HepG2 (cell line): ENCODE results near the gene RASD1. TPM values are rescaled to one million over a fixed set of nuclear protein-coding genes. Genes with fewer than 3 reads are reported as not detected.

Source experiments
- AGO2 ChIP-seq: fragments of 200-400 bp; formaldehyde crosslinking; optimal IDR thresholded peaks from 2 replicates; pipeline ENCODE3; 2017; ENCODE audit warnings: mild to moderate bottlenecking, low read depth, low read length, moderate library complexity
- CHD4 ChIP-seq: fragments of 200-600 bp; sonication (generic); IDR thresholded peaks from 2 replicates; pipeline ENCODE4 v1.7.0; 2017; ENCODE audit warnings: mild to moderate bottlenecking, low read length, borderline replicate concordance
- HIVEP1 ChIP-seq: sonication (generic); formaldehyde crosslinking; IDR thresholded peaks from 2 replicates; pipeline ENCODE4 v1.4.0; 2020; ENCODE audit warnings: mild to moderate bottlenecking, missing genetic modification reagents
- MEIS1 ChIP-seq: sonication (generic); formaldehyde crosslinking; IDR thresholded peaks from 2 replicates; pipeline ENCODE4 v1.9.0; 2021; ENCODE audit warnings: mild to moderate bottlenecking, missing genetic modification reagents, moderate library complexity, borderline replicate concordance
- PTBP1 ChIP-seq: fragments of 200-400 bp; formaldehyde crosslinking; IDR thresholded peaks from 2 replicates; pipeline ENCODE4 v1.6.1; 2018; ENCODE audit warnings: low read length, low read depth; ENCODE audit not compliant: poor library complexity, severe bottlenecking
- SIN3A ChIP-seq: IDR thresholded peaks from 2 replicates; pipeline ENCODE4 v1.6.1; 2011; ENCODE audit warnings: low read depth, mild to moderate bottlenecking, control low read depth, low read length, borderline replicate concordance
- SMAD3 ChIP-seq: sonication (generic); formaldehyde crosslinking; IDR thresholded peaks from 2 replicates; pipeline ENCODE4 v1.4.0; 2020; ENCODE audit warnings: missing genetic modification reagents
- SRSF1 ChIP-seq: fragments of 200-400 bp; formaldehyde crosslinking; optimal IDR thresholded peaks from 2 replicates; pipeline ENCODE3; 2017; ENCODE audit warnings: mild to moderate bottlenecking, low read depth, low read length, moderate library complexity
- TGIF2 ChIP-seq: IDR thresholded peaks from 2 replicates; pipeline ENCODE4 v1.6.1; 2016; ENCODE audit warnings: control low read depth, missing compliant biosample characterization
- ZNF121 ChIP-seq: sonication (generic); formaldehyde crosslinking; IDR thresholded peaks from 2 replicates; pipeline ENCODE4 v1.5.0; 2020; ENCODE audit warnings: mild to moderate bottlenecking, missing genetic modification reagents
- ZNF350 ChIP-seq: sonication (generic); formaldehyde crosslinking; IDR thresholded peaks from 2 replicates; pipeline ENCODE4 v1.4.0; 2020; ENCODE audit warnings: mild to moderate bottlenecking, low read depth, missing genetic modification reagents, borderline replicate concordance
- ZNF468 ChIP-seq: sonication (generic); formaldehyde crosslinking; IDR thresholded peaks from 2 replicates; pipeline ENCODE4 v1.8.0; 2022; ENCODE audit warnings: mild to moderate bottlenecking, moderate library complexity, missing genetic modification reagents
- ZNF569 ChIP-seq: sonication (generic); formaldehyde crosslinking; IDR thresholded peaks from 2 replicates; pipeline ENCODE4 v1.5.0; 2020; ENCODE audit warnings: mild to moderate bottlenecking, missing genetic modification reagents, moderate library complexity, borderline replicate concordance
- ZNF724P ChIP-seq: sonication (generic); formaldehyde crosslinking; IDR thresholded peaks from 2 replicates; pipeline ENCODE4 v1.8.0; 2022; ENCODE audit warnings: missing genetic modification reagents, borderline replicate concordance
- polyA plus RNA-seq, 8 experiments: library from polyadenylated mRNA; depleted of rRNA in 3 of 8; stranded (reverse) in 7 of 8; unstranded in 1 of 8; fragments of >200 nt; fragmentation: Illumina TruSeq in 4 of 8; extraction: Trizol in 4 of 8; gene quantifications; 2 replicates each; pipeline versions ENCODE4 v1.2.1 to v1.2.3, GENCODE V29; 2011 to 2016; ENCODE audit warnings: low read depth in 4 of 8, missing spikeins in 1 of 8, mixed read lengths in 1 of 8; ENCODE audit not compliant: insufficient read depth in 1 of 8
- total RNA-seq, 5 experiments: library from RNA; depleted of rRNA; stranded (reverse); fragments of >200 nt; fragmentation: Illumina TruSeq; extraction: Trizol; gene quantifications; 2 replicates each; pipeline ENCODE4 v1.2.3, GENCODE V29; 2016; ENCODE audit warnings: low read depth in 1 of 5
- TF ChIP-seq, protein P1 (sequence below): sonication (generic); formaldehyde crosslinking; IDR thresholded peaks from 2 replicates; pipeline ENCODE4 v1.8.1; 2022; ENCODE audit warnings: low read depth, mild to moderate bottlenecking, missing genetic modification reagents
- TF ChIP-seq, protein P2 (sequence below): fragments of 450-650 bp; IDR thresholded peaks from 2 replicates; pipeline ENCODE4 v1.6.1; 2017
- TF ChIP-seq, protein P3 (sequence below): sonication (generic); formaldehyde crosslinking; IDR thresholded peaks from 2 replicates; pipeline ENCODE4 v1.5.0; 2020; ENCODE audit warnings: mild to moderate bottlenecking, missing genetic modification reagents, borderline replicate concordance

The RASD1 gene
- total and polyA plus RNA-seq, 2 of the 13 experiments (the other 11 are each of a cell fraction or from before 2014, with no cell fraction given), result 1.6 to 4.2 TPM

DNA sequence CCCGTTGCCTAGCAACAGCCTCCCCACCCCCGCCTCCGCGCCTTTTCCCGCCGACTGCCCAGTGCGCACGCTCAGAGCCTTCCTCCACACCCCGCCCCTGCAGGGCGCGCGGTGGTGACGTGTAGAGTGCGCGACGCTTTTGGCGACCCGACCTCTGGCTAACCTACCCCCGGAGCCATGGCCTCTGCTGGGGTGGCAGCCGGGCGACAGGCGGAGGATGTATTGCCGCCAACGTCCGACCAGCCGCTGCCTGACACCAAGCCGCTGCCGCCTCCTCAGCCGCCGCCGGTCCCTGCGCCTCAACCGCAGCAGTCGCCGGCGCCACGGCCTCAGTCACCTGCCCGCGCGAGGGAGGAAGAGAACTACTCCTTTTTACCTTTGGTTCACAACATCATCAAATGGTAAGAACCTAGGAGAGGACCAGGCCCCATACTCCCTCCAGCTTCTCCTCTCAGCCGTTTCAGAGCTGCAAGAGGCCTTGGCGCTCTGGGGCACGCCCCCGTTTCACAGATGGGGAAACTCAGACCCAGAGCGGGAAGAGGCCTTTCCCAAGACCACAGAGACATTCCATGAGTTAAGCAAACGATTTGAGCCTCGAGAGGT, 19.2 kb downstream of the RASD1 start, which contains the start of gene MED9 (continued):
- TF ChIP-seq SIN3A (no peak), ZNF724P (CRISPR knock-in tag) (no peak), AGO2 (peak; percentile 19), PTBP1 (no peak), ZNF468 (CRISPR knock-in tag) (no peak), MEIS1 (CRISPR knock-in tag) (0 out of 2 replicates have a peak, but pooled peaks have one; percentile 32), CHD4 (no peak), TGIF2 (CRISPR knock-in tag) (0 out of 2 replicates have a peak, but pooled peaks have one; percentile 17), ZNF121 (no peak), SMAD3 (CRISPR knock-in tag) (peak; percentile 56), HIVEP1 (peak; percentile 46; the same call in 1 of the 2 replicates), SRSF1 (peak; percentile 83), ZNF569 (CRISPR knock-in tag) (no peak), ZNF350 (CRISPR knock-in tag) (peak; percentile 82)
- TF ChIP-seq, protein P1, sequence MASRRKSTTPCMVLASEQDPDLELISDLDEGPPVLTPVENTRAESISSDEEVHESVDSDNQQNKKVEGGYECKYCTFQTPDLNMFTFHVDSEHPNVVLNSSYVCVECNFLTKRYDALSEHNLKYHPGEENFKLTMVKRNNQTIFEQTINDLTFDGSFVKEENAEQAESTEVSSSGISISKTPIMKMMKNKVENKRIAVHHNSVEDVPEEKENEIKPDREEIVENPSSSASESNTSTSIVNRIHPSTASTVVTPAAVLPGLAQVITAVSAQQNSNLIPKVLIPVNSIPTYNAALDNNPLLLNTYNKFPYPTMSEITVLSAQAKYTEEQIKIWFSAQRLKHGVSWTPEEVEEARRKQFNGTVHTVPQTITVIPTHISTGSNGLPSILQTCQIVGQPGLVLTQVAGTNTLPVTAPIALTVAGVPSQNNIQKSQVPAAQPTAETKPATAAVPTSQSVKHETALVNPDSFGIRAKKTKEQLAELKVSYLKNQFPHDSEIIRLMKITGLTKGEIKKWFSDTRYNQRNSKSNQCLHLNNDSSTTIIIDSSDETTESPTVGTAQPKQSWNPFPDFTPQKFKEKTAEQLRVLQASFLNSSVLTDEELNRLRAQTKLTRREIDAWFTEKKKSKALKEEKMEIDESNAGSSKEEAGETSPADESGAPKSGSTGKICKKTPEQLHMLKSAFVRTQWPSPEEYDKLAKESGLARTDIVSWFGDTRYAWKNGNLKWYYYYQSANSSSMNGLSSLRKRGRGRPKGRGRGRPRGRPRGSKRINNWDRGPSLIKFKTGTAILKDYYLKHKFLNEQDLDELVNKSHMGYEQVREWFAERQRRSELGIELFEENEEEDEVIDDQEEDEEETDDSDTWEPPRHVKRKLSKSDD (CRISPR knock-in tag), result peak; percentile 85
- TF ChIP-seq, protein P2, sequence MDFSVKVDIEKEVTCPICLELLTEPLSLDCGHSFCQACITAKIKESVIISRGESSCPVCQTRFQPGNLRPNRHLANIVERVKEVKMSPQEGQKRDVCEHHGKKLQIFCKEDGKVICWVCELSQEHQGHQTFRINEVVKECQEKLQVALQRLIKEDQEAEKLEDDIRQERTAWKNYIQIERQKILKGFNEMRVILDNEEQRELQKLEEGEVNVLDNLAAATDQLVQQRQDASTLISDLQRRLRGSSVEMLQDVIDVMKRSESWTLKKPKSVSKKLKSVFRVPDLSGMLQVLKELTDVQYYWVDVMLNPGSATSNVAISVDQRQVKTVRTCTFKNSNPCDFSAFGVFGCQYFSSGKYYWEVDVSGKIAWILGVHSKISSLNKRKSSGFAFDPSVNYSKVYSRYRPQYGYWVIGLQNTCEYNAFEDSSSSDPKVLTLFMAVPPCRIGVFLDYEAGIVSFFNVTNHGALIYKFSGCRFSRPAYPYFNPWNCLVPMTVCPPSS, result no peak
- TF ChIP-seq, protein P3, sequence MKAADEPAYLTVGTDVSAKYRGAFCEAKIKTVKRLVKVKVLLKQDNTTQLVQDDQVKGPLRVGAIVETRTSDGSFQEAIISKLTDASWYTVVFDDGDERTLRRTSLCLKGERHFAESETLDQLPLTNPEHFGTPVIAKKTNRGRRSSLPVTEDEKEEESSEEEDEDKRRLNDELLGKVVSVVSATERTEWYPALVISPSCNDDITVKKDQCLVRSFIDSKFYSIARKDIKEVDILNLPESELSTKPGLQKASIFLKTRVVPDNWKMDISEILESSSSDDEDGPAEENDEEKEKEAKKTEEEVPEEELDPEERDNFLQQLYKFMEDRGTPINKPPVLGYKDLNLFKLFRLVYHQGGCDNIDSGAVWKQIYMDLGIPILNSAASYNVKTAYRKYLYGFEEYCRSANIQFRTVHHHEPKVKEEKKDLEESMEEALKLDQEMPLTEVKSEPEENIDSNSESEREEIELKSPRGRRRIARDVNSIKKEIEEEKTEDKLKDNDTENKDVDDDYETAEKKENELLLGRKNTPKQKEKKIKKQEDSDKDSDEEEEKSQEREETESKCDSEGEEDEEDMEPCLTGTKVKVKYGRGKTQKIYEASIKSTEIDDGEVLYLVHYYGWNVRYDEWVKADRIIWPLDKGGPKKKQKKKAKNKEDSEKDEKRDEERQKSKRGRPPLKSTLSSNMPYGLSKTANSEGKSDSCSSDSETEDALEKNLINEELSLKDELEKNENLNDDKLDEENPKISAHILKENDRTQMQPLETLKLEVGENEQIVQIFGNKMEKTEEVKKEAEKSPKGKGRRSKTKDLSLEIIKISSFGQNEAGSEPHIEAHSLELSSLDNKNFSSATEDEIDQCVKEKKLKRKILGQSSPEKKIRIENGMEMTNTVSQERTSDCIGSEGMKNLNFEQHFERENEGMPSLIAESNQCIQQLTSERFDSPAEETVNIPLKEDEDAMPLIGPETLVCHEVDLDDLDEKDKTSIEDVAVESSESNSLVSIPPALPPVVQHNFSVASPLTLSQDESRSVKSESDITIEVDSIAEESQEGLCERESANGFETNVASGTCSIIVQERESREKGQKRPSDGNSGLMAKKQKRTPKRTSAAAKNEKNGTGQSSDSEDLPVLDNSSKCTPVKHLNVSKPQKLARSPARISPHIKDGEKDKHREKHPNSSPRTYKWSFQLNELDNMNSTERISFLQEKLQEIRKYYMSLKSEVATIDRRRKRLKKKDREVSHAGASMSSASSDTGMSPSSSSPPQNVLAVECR (CRISPR knock-in tag), result peak; percentile 82
